H7 (cell line): ENCODE results near the gene TM4SF18. TPM values are rescaled to one million over a fixed set of nuclear protein-coding genes. Genes with fewer than 3 reads are reported as not detected.

Experiments
- DNase-seq: peaks from one replicate; pipeline ENCODE4 v3.0.0; 2012
- H3K27me3 ChIP-seq: 2 replicates; pipeline ENCODE4 v1.6.0; 2011; ENCODE audit warnings: mild to moderate bottlenecking, low read length; ENCODE audit not compliant: control insufficient read depth, insufficient read depth
- H3K36me3 ChIP-seq: replicated peaks from 2 replicates; pipeline ENCODE4 v1.5.1; 2011; ENCODE audit warnings: low read length; ENCODE audit not compliant: control insufficient read depth, insufficient read depth
- H3K4me3 ChIP-seq: 2 replicates; pipeline ENCODE4 v1.5.1; 2011; ENCODE audit warnings: low read depth, mild to moderate bottlenecking, control low read depth, low read length, moderate library complexity; ENCODE audit not compliant: insufficient read depth
- total RNA-seq: library from RNA; depleted of rRNA; stranded (reverse); fragments of >200 nt; shearing (Covaris generic); gene quantifications from 2 replicates; pipeline ENCODE4 v1.2.3, GENCODE V29; 2014

Gene TM4SF18
- total RNA-seq, 1 experiment from 2014 or later: 4.9 TPM

- H3K36me3 ChIP-seq: no peaks in the 10 kb centered on the region
- no peaks in the 10 kb centered on the region for H3K27me3 ChIP-seq
- no peak overlapping the region for H3K4me3 ChIP-seq
- DNase-seq: no peak
These were observed 9.1 kb downstream of the TM4SF18 start for GRCh38 chr3:149324332-149324731.

- no peaks in the 10 kb centered on the region for H3K27me3 ChIP-seq
- H3K36me3 ChIP-seq: no peaks in the 10 kb centered on the region
- DNase-seq: no peak
- H3K4me3 ChIP-seq: no peak overlapping the region
These were observed 11.8 kb downstream of the TM4SF18 start for GRCh38 chr3:149321640-149322039.

GRCh38 chr3:149321136-149321535, 12.3 kb downstream of the TM4SF18 start:
- Histone ChIP-seq H3K27me3 (no peaks in the 10 kb centered on the region), H3K4me3 (no peak overlapping the region), H3K36me3 (no peaks in the 10 kb centered on the region)
- DNase-seq: no peak

- no peaks in the 10 kb centered on the region for H3K36me3 ChIP-seq
- H3K27me3 ChIP-seq: no peaks in the 10 kb centered on the region
- no peak for DNase-seq
- H3K4me3 ChIP-seq: no peak overlapping the region
These were observed 13.7 kb downstream of the TM4SF18 start for GRCh38 chr3:149319750-149320149.

GRCh38 chr3:149317072-149317471, 16.4 kb downstream of the TM4SF18 start:
- H3K4me3 ChIP-seq: no peak overlapping the region
- H3K27me3 ChIP-seq: no peaks in the 10 kb centered on the region
- H3K36me3 ChIP-seq: no peaks in the 10 kb centered on the region
- no peak for DNase-seq

- Histone ChIP-seq H3K36me3 (no peaks in the 10 kb centered on the region), H3K27me3 (no peaks in the 10 kb centered on the region), H3K4me3 (no peak overlapping the region)
- no peak for DNase-seq
These were observed 17.0 kb downstream of the TM4SF18 start for GRCh38 chr3:149316437-149316836.

GRCh38 chr3:149315694-149316093, 17.7 kb downstream of the TM4SF18 start:
- no peaks in the 10 kb centered on the region for H3K36me3 ChIP-seq
- H3K27me3 ChIP-seq: no peaks in the 10 kb centered on the region
- DNase-seq: no peak
- H3K4me3 ChIP-seq: no peak overlapping the region

- no peak for DNase-seq
- Histone ChIP-seq H3K4me3 (no peak overlapping the region), H3K27me3 (no peaks in the 10 kb centered on the region), H3K36me3 (no peaks in the 10 kb centered on the region)
These were observed 18.4 kb downstream of the TM4SF18 start for GRCh38 chr3:149314807-149315578.

- Histone ChIP-seq H3K36me3 (no peaks in the 10 kb centered on the region), H3K4me3 (no peak overlapping the region), H3K27me3 (no peaks in the 10 kb centered on the region)
- DNase-seq: no peak
These were observed 19.9 kb downstream of the TM4SF18 start for GRCh38 chr3:149313542-149313941.

GRCh38 chr3:149310796-149311534, 22.5 kb downstream of the TM4SF18 start:
- Histone ChIP-seq H3K27me3 (no peaks in the 10 kb centered on the region), H3K4me3 (no peak overlapping the region), H3K36me3 (no peaks in the 10 kb centered on the region)
- no peak for DNase-seq

GRCh38 chr3:149307435-149307783, 26.0 kb downstream of the TM4SF18 start:
- H3K36me3 ChIP-seq: no peaks in the 10 kb centered on the region
- no peaks in the 10 kb centered on the region for H3K27me3 ChIP-seq
- DNase-seq: no peak
- no peak overlapping the region for H3K4me3 ChIP-seq

GRCh38 chr3:149306751-149307434, 26.5 kb downstream of the TM4SF18 start:
- H3K36me3 ChIP-seq: no peaks in the 10 kb centered on the region
- DNase-seq: no peak
- H3K4me3 ChIP-seq: no peak overlapping the region
- H3K27me3 ChIP-seq: no peaks in the 10 kb centered on the region

- Histone ChIP-seq H3K27me3 (no peaks in the 10 kb centered on the region), H3K4me3 (no peak overlapping the region), H3K36me3 (no peaks in the 10 kb centered on the region)
- no peak for DNase-seq
These were observed 28.1 kb downstream of the TM4SF18 start for GRCh38 chr3:149305376-149305775.

GRCh38 chr3:149299938-149300801, 33.3 kb downstream of the TM4SF18 start:
- Histone ChIP-seq H3K36me3 (no peaks in the 10 kb centered on the region), H3K4me3 (no peak overlapping the region), H3K27me3 (no peaks in the 10 kb centered on the region)
- no peak for DNase-seq
